H1 (cell line): ENCODE data around the gene BMX. TPM values are rescaled to one million over a fixed set of nuclear protein-coding genes. Genes with fewer than 3 reads are reported as not detected.

Experiments
- CTCF ChIA-PET: fragments of 300-600 bp; sonication (Branson Sonifier 250); formaldehyde crosslinking; loops from one replicate; lab custom pipeline; 2021; ENCODE audit not compliant: partially characterized antibody; lab: Charles Lee
- POLR2A ChIA-PET: fragments of 300-600 bp; sonication (Branson Sonifier 250); formaldehyde crosslinking; loops from one replicate; lab custom pipeline; 2021; ENCODE audit warnings: inconsistent platforms; ENCODE audit not compliant: partially characterized antibody; lab: Charles Lee
- DNase-seq, 2 experiments: peaks; one replicate each; pipeline versions ENCODE4 v3.0.0 to v3.0.0-alpha.2; 2010 to 2022; ENCODE audit warnings: low spot score in 2 of 2, low read depth in 1 of 2, mixed read lengths in 1 of 2
- FAIRE-seq: peaks from 2 replicates; lab custom pipeline; 2011; peaks lifted over from hg19 to GRCh38; lab: Jason Lieb, UNC
- H2AFZ ChIP-seq: 2 replicates; pipeline ENCODE4 v1.8.1; 2012; ENCODE audit warnings: low read length, inconsistent platforms
- H2AK5ac ChIP-seq: 2 replicates; pipeline ENCODE4 v1.6.1; 2013; ENCODE audit warnings: low read depth, low read length
- H2BK120ac ChIP-seq: replicated peaks from 2 replicates; pipeline ENCODE3; 2013; ENCODE audit warnings: low read depth, low read length, inconsistent platforms
- H2BK12ac ChIP-seq: 2 replicates; pipeline ENCODE4 v1.6.1; 2013; ENCODE audit warnings: low read depth, low read length
- H2BK15ac ChIP-seq: 2 replicates; pipeline ENCODE4 v1.6.1; 2013; ENCODE audit warnings: low read length
- H2BK20ac ChIP-seq: 2 replicates; pipeline ENCODE4 v1.6.1; 2013; ENCODE audit warnings: low read length
- H2BK5ac ChIP-seq: 2 replicates; pipeline ENCODE4 v1.6.1; 2013; ENCODE audit warnings: low read depth, low read length
- H3K14ac ChIP-seq: 2 replicates; pipeline ENCODE4 v1.6.1; 2013; ENCODE audit warnings: inconsistent platforms; ENCODE audit not compliant: insufficient read length
- H3K18ac ChIP-seq: 2 replicates; pipeline ENCODE4 v1.6.1; 2013; ENCODE audit warnings: low read length; ENCODE audit errors: extremely low read depth
- H3K23ac ChIP-seq: 2 replicates; pipeline ENCODE4 v1.6.1; 2013; ENCODE audit warnings: inconsistent platforms; ENCODE audit not compliant: insufficient read length
- H3K23me2 ChIP-seq: 2 replicates; pipeline ENCODE4 v1.6.1; 2013; ENCODE audit warnings: low read depth, low read length
- H3K27ac ChIP-seq: 2 replicates; pipeline ENCODE4 v1.6.1; 2011; ENCODE audit warnings: low read depth, low read length, inconsistent platforms
- H3K27me3 ChIP-seq, 4 experiments: replicated peaks in 1 of 4; 1 replicate in 1 of 4; 2 replicates in 3 of 4; pipeline versions ENCODE4 v1.6.1 to v1.8.1; 2011 to 2013; ENCODE audit warnings: low read length in 3 of 4, mild to moderate bottlenecking in 3 of 4, inconsistent platforms in 2 of 4, mixed read lengths in 2 of 4, moderate library complexity in 1 of 4; ENCODE audit not compliant: control insufficient read depth in 3 of 4, insufficient read depth in 3 of 4; ENCODE audit errors: extremely low read depth in 1 of 4
- H3K36me3 ChIP-seq, 4 experiments: 2 replicates each; pipeline versions ENCODE4 v1.6.1 to v1.8.1; 2011 to 2013; ENCODE audit warnings: mild to moderate bottlenecking in 4 of 4, low read length in 3 of 4, moderate library complexity in 2 of 4, control low read depth in 1 of 4, inconsistent platforms in 1 of 4; ENCODE audit not compliant: insufficient read depth in 4 of 4, control insufficient read depth in 2 of 4
- H3K4ac ChIP-seq: replicated peaks from 2 replicates; pipeline ENCODE3; 2013; ENCODE audit warnings: low read length, low read depth, mixed read lengths, inconsistent platforms; ENCODE audit not compliant: insufficient read length
- H3K4me1 ChIP-seq, 4 experiments: replicated peaks in 1 of 4; 1 replicate in 1 of 4; 2 replicates in 3 of 4; pipeline versions ENCODE4 v1.6.1 to v1.8.1; 2011 to 2013; ENCODE audit warnings: low read length in 3 of 4, inconsistent platforms in 2 of 4, mixed read lengths in 1 of 4; ENCODE audit not compliant: insufficient read depth in 4 of 4, control insufficient read depth in 3 of 4
- H3K4me2 ChIP-seq, 2 experiments: 2 replicates each; pipeline versions ENCODE4 v1.6.1 to v1.8.1; 2011 to 2013; ENCODE audit warnings: low read depth in 2 of 2, low read length in 2 of 2, control low read depth in 1 of 2, inconsistent platforms in 1 of 2, mild to moderate bottlenecking in 1 of 2; ENCODE audit not compliant: insufficient read depth in 1 of 2
- H3K4me3 ChIP-seq, 4 experiments: fragments of 200-600, 300-600 bp in 1 of 4; sonication (generic), shearing (Covaris generic), sonication (Bioruptor Twin) in 1 of 4; 2 replicates each; pipeline versions ENCODE4 v1.5.1 to v1.8.1; 2011 to 2016; ENCODE audit warnings: low read length in 4 of 4, low read depth in 3 of 4, control low read depth in 2 of 4, inconsistent platforms in 2 of 4, mild to moderate bottlenecking in 2 of 4, mixed read lengths in 1 of 4, moderate library complexity in 1 of 4; ENCODE audit not compliant: insufficient read depth in 2 of 4; ENCODE audit errors: extremely low read depth in 1 of 4
- H3K56ac ChIP-seq: replicated peaks from 2 replicates; pipeline ENCODE3; 2013; ENCODE audit warnings: low read depth, mild to moderate bottlenecking, mixed read lengths, low read length, inconsistent platforms; ENCODE audit not compliant: insufficient read length
- H3K79me1 ChIP-seq: 2 replicates; pipeline ENCODE4 v1.6.1; 2013; ENCODE audit warnings: low read depth, low read length, control low read depth
- H3K79me2 ChIP-seq, 2 experiments: 2 replicates each; pipeline versions ENCODE4 v1.6.1 to v1.8.1; 2012 to 2013; ENCODE audit warnings: low read length in 2 of 2, mild to moderate bottlenecking in 2 of 2, inconsistent platforms in 1 of 2; ENCODE audit not compliant: insufficient read depth in 2 of 2, control insufficient read depth in 1 of 2
- H3K9ac ChIP-seq, 4 experiments: replicated peaks in 1 of 4; 1 replicate in 1 of 4; 2 replicates in 3 of 4; pipeline versions ENCODE4 v1.6.1 to v1.8.1; 2011 to 2013; ENCODE audit warnings: low read depth in 3 of 4, low read length in 3 of 4, control low read depth in 2 of 4, mild to moderate bottlenecking in 2 of 4, moderate library complexity in 2 of 4, inconsistent platforms in 1 of 4; ENCODE audit errors: extremely low read depth in 1 of 4
- H3K9me3 ChIP-seq, 2 experiments: 2 replicates each; pipeline versions ENCODE4 v1.6.1 to v1.8.1; 2012 to 2013; ENCODE audit warnings: mild to moderate bottlenecking in 2 of 2, moderate library complexity in 2 of 2, control low read depth in 1 of 2, inconsistent platforms in 1 of 2, low read depth in 1 of 2, low read length in 1 of 2, mixed read lengths in 1 of 2; ENCODE audit not compliant: insufficient read depth in 2 of 2
- H4K20me1 ChIP-seq, 2 experiments: replicated peaks in 1 of 2; 2 replicates each; pipeline versions ENCODE3 to v1.8.1; 2011 to 2013; ENCODE audit warnings: inconsistent platforms in 2 of 2, low read length in 2 of 2, mild to moderate bottlenecking in 1 of 2; ENCODE audit not compliant: insufficient read depth in 2 of 2, control insufficient read depth in 1 of 2
- H4K5ac ChIP-seq: 2 replicates; pipeline ENCODE4 v1.6.1; 2013; ENCODE audit warnings: low read length, low read depth, mixed read lengths, inconsistent platforms; ENCODE audit not compliant: insufficient read length
- H4K8ac ChIP-seq: 2 replicates; pipeline ENCODE4 v1.8.0; 2013; ENCODE audit warnings: mild to moderate bottlenecking, moderate library complexity, low read length, inconsistent platforms; ENCODE audit not compliant: insufficient read depth; ENCODE audit errors: extremely low read depth
- H4K91ac ChIP-seq: replicated peaks from 2 replicates; pipeline ENCODE3; 2013; ENCODE audit warnings: low read length, mixed read lengths, inconsistent platforms; ENCODE audit not compliant: insufficient read length
- CBX5 ChIP-seq: fragments of 300-800, 300-1000 bp; sonication (generic); IDR thresholded peaks from 2 replicates; pipeline ENCODE4 v1.7.1; 2016; ENCODE audit warnings: antibody characterized with exemption, low read length, low read depth
- E2F6 ChIP-seq: IDR thresholded peaks from 2 replicates; pipeline ENCODE4 v1.6.1; 2012; ENCODE audit warnings: inconsistent platforms
- GABPA ChIP-seq: IDR thresholded peaks from 2 replicates; pipeline ENCODE4 v1.6.1; 2011; ENCODE audit warnings: mild to moderate bottlenecking, low read length, moderate library complexity, borderline replicate concordance; ENCODE audit not compliant: insufficient read depth
- MAFK ChIP-seq: IDR thresholded peaks from 2 replicates; pipeline ENCODE4 v1.6.1; 2012; ENCODE audit warnings: low read depth, mild to moderate bottlenecking, improper control_type of control experiment, low read length
- RAD21 ChIP-seq, 2 experiments: IDR thresholded peaks in 1 of 2; conservative IDR thresholded peaks in 1 of 2; 2 replicates each; pipeline ENCODE4 v1.6.1; 2011; ENCODE audit warnings: low read depth in 2 of 2, low read length in 2 of 2, improper control_type of control experiment in 1 of 2, inconsistent platforms in 1 of 2, mild to moderate bottlenecking in 1 of 2, moderate library complexity in 1 of 2
- WGBS, 2 experiments: shearing (Covaris generic) in 1 of 2; methylation state at CpG; one replicate each; pipeline versions ENCODE4 v1.1.6 to v1.1.7; 2013 to 2015; ENCODE audit warnings: low lambda C conversion rate in 2 of 2, mixed read lengths in 2 of 2, inconsistent platforms in 1 of 2, low coverage in 1 of 2, missing lambda C conversion rate in 1 of 2; ENCODE audit not compliant: insufficient replicate concordance in 2 of 2, insufficient coverage in 1 of 2, insufficient read length in 1 of 2; ENCODE audit errors: extremely low coverage in 1 of 2, missing lambda C conversion rate in 1 of 2; 5-methylcytosine and 5-hydroxymethylcytosine counted together
- polyA plus RNA-seq, 7 experiments: library from polyadenylated mRNA; depleted of rRNA in 3 of 7; stranded (reverse) in 5 of 7; unstranded in 2 of 7; fragments of >200 nt in 5 of 7; fragments of 200-250 nt in 2 of 7; gene quantifications; 1 replicate in 5 of 7; 2 replicates in 1 of 7; 4 replicates in 1 of 7; pipeline versions ENCODE4 v1.2.1 to v1.2.3, GENCODE V29; 2011 to 2013; ENCODE audit warnings: missing spikeins in 2 of 7, mixed read lengths in 2 of 7
- total RNA-seq: library from RNA; stranded (reverse); fragmentation: NEBNext Ultra II Directional; extraction: Animal tissue kit (Norgen Biotek cat#: 25700); gene quantifications from 2 replicates; pipeline ENCODE4 v1.2.1, GENCODE V29; 2021
- TF ChIP-seq, protein P1 (sequence below), 3 experiments: IDR thresholded peaks; 1 replicate in 2 of 3; 2 replicates in 1 of 3; pipeline versions ENCODE4 v1.5.1 to v1.6.1; 2011; ENCODE audit warnings: low read length in 3 of 3, mild to moderate bottlenecking in 3 of 3, inconsistent platforms in 2 of 3, low read depth in 1 of 3, moderate library complexity in 1 of 3; ENCODE audit not compliant: insufficient read depth in 1 of 3; ENCODE audit errors: control extremely low read depth in 1 of 3

BMX gene
- total and polyA plus RNA-seq, 2 of the 8 experiments (the other 6 are each of a cell fraction or from before 2014, with no cell fraction given): not detected

- Histone ChIP-seq H2BK15ac (no peak within 1 kb of the TSS), H3K4ac (no peak within 1 kb of the TSS), H3K79me1 (no peaks in the 10 kb centered on the region), H3K23ac (no peak within 1 kb of the TSS), H3K9me3 (no peaks in the 10 kb centered on the region), H3K4me1 (no peaks in the 10 kb centered on the region), H4K8ac (peak within 1 kb of the TSS; percentile 25), H2BK5ac (no peak within 1 kb of the TSS), H2BK20ac (no peak within 1 kb of the TSS), H4K91ac (no peak within 1 kb of the TSS), H3K23me2 (no peaks in the 10 kb centered on the region; the same call in 1 of the 2 replicates), H4K20me1 (no peaks in the 10 kb centered on the region), H2AK5ac (no peak within 1 kb of the TSS), H3K79me2 (no peaks in the 10 kb centered on the region), H3K4me2 (peak within 1 kb of the TSS; percentile 58 to 74), H2BK120ac (no peak within 1 kb of the TSS), H3K56ac (no peak within 1 kb of the TSS), H3K4me3 (peak within 1 kb of the TSS; percentile 32 to 72 (median 62)), H2AFZ (peak within 1 kb of the TSS; percentile 85), H3K36me3 (no peaks in the 10 kb centered on the region), H3K27ac (peak within 1 kb of the TSS; percentile 63; the same call in 1 of the 2 replicates), H3K18ac (peak within 1 kb of the TSS; percentile 78), H4K5ac (peak within 1 kb of the TSS; percentile 80), H3K9ac (peak within 1 kb of the TSS in 2 of 4 experiments; percentile 30 to 41; a peak in 3 of 7 replicates), H3K27me3 (no peaks in the 10 kb centered on the region), H3K14ac (no peak within 1 kb of the TSS), H2BK12ac (no peak within 1 kb of the TSS)
- DNase-seq (peak; percentile 59 to 81), FAIRE-seq (no peak)
- ChIA-PET POLR2A (interaction anchor here (1.3 kb wide), 1 partner anchor 9 kb away, joined by 5 read pairs; no protein-coding TSS in a partner anchor), CTCF (interaction anchor here (0.9 to 1.6 kb wide), 9 partner anchors 10 to 150 kb away, joined by 3 to 7 read pairs (median 4); no protein-coding TSS in a partner anchor)
- 8% methylated on average over 31 of the region's 47 CpGs; no CpG with 5 or more reads in 1 of the 2 experiments for WGBS, 2 experiments
- TF ChIP-seq, protein P1, sequence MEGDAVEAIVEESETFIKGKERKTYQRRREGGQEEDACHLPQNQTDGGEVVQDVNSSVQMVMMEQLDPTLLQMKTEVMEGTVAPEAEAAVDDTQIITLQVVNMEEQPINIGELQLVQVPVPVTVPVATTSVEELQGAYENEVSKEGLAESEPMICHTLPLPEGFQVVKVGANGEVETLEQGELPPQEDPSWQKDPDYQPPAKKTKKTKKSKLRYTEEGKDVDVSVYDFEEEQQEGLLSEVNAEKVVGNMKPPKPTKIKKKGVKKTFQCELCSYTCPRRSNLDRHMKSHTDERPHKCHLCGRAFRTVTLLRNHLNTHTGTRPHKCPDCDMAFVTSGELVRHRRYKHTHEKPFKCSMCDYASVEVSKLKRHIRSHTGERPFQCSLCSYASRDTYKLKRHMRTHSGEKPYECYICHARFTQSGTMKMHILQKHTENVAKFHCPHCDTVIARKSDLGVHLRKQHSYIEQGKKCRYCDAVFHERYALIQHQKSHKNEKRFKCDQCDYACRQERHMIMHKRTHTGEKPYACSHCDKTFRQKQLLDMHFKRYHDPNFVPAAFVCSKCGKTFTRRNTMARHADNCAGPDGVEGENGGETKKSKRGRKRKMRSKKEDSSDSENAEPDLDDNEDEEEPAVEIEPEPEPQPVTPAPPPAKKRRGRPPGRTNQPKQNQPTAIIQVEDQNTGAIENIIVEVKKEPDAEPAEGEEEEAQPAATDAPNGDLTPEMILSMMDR (IDR thresholded peaks at IDR 0.05; ENCODE audit: control extremely low read depth in 1 of 3, insufficient read depth in 1 of 3, low read depth in 1 of 3, low read length in 3 of 3): peak; percentile 48 to 64 (median 49)
- peak; percentile 91; the same call in 1 of the 2 replicates for TF ChIP-seq MAFK
- TF ChIP-seq CBX5: no peak
- no peak for TF ChIP-seq GABPA
- TF ChIP-seq RAD21 (IDR thresholded peaks at IDR 0.05 in 1 of 2, conservative IDR thresholded peaks at IDR 0.05 in 1 of 2; ENCODE audit: low read depth in 2 of 2, low read length in 2 of 2): peak in 1 of 2 experiments; percentile 23; a peak in 1 of 4 replicates
- peak; percentile 30; the same call in 1 of the 2 replicates for TF ChIP-seq E2F6
Measured at GRCh38 chrX:15493118-15493962, 7.3 kb upstream of the BMX start, which contains the start of gene PIR. Gene PIR (minus strand): TSS chrX:15493333. CDS start chrX:15491257, 2,076 bp downstream.
